Bronchial epithelial cell (primary cell): ENCODE results near the gene TRIP12. TPM values are rescaled to one million over a fixed set of nuclear protein-coding genes. Genes with fewer than 3 reads are reported as not detected.
"Not testable (repeated sequence)": the region's sequence is repeated elsewhere in the genome, so short reads cannot be mapped to it uniquely, and the experiment has no call there.

ENCODE experiments used
- DNase-seq: peaks from one replicate; pipeline ENCODE4 v3.0.0-alpha.2; 2010; ENCODE audit warnings: low read depth
- FAIRE-seq: peaks from 2 replicates; lab custom pipeline; 2011; peaks lifted over from hg19 to GRCh38; lab: Jason Lieb, UNC
- H3K27me3 ChIP-seq: 2 replicates; pipeline ENCODE4 v1.5.1; 2011; ENCODE audit warnings: low read length; ENCODE audit not compliant: control insufficient read depth, insufficient read depth
- H3K36me3 ChIP-seq: 2 replicates; pipeline ENCODE4 v1.5.1; 2011; ENCODE audit warnings: low read length; ENCODE audit not compliant: control insufficient read depth, insufficient read depth
- H3K4me3 ChIP-seq: 2 replicates; pipeline ENCODE4 v1.5.1; 2011; ENCODE audit warnings: mild to moderate bottlenecking, low read depth, low read length, control low read depth
- total RNA-seq: library from RNA; depleted of rRNA; stranded (reverse); fragments of >200 nt; gene quantifications from 2 replicates; pipeline ENCODE4 v1.2.1, GENCODE V29; 2014
- TF ChIP-seq, protein P1 (sequence below): IDR thresholded peaks from 2 replicates; pipeline ENCODE4 v1.5.1; 2011; ENCODE audit warnings: mild to moderate bottlenecking, moderate library complexity, low read length, control low read depth, inconsistent platforms; ENCODE audit not compliant: insufficient read depth, severe bottlenecking

TRIP12 gene
- total RNA-seq, 1 donor from 2014 or later = 170 TPM

DNA sequence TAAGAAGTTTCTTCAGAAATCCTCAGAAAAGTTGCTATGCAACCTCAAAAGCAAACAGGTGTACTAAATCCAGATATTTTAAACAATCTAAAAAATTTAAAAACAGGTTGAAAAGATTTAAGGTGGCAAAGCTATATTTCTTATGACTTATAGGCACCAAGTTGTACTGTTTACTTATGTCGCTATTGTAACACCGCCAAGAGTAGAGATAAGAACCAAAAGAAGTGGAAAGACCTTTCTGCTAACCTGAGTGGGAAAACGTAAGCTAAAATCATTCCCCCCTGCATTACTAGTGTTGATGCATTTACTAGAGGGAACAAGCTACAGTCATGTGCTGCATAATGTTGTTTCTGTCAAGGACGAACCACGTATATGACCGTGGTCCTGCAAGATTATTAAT lies 83.1 kb downstream of the TRIP12 start:
- FAIRE-seq = no peak
- TF ChIP-seq, protein P1, sequence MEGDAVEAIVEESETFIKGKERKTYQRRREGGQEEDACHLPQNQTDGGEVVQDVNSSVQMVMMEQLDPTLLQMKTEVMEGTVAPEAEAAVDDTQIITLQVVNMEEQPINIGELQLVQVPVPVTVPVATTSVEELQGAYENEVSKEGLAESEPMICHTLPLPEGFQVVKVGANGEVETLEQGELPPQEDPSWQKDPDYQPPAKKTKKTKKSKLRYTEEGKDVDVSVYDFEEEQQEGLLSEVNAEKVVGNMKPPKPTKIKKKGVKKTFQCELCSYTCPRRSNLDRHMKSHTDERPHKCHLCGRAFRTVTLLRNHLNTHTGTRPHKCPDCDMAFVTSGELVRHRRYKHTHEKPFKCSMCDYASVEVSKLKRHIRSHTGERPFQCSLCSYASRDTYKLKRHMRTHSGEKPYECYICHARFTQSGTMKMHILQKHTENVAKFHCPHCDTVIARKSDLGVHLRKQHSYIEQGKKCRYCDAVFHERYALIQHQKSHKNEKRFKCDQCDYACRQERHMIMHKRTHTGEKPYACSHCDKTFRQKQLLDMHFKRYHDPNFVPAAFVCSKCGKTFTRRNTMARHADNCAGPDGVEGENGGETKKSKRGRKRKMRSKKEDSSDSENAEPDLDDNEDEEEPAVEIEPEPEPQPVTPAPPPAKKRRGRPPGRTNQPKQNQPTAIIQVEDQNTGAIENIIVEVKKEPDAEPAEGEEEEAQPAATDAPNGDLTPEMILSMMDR = no peak
- Histone ChIP-seq H3K36me3 (peaks cover 3% of the 10 kb centered on the region), H3K4me3 (no peak overlapping the region), H3K27me3 (no peaks in the 10 kb centered on the region)
- no peak for DNase-seq

DNA sequence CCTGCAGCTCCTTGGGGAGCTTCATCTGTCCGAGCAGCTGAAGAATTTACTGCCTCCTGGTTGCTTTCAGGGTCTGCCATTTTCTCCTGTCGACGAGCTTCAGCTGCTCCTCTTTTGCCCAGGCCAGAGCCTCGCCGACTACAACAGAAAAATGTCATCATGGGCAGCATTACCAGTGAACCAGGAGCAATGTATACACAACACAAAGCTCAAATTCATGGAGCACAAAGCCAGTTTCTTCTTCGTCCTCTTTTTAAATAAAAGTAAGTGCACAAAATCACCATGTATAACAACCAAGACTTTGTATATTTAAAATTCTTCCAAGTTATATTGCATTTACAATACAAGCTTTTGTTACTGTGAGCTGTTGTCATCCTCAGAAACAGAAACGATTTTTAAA lies 85.0 kb downstream of the TRIP12 start:
- Histone ChIP-seq H3K27me3 (no peaks in the 10 kb centered on the region), H3K36me3 (peaks cover 3% of the 10 kb centered on the region), H3K4me3 (no peak overlapping the region)
- TF ChIP-seq, protein P1 = no peak
- DNase-seq (no peak), FAIRE-seq (no peak)

DNA sequence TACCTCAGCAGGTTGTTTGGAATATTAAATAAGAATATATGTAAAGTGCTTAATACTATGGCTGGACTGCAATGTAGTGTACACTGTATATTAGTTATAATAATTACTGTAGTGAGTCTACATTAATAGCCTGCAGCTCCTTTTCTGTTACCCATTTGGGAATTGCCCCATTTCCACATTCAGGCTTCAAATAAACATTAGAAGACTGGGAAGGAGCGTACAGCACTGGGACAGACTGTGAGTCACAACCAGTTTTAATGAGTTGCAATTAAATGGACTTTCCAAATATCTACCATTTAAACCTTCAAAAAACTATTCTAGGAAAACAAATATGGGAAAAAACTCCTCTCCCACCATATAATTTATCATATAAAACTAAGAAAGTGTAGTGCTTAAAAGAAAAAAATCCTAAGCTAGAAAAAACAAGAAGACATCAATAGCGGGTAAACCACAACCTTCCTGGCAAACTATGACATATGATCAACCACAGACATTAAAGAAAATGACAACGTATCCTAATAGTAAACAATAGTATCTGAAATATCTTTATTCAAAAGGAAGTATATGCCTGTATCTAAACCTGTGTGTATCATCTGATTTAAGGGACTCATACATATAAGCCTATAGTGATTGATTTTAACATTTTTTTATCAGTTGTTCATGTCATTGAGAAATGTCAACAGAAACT lies 86.1 kb downstream of the TRIP12 start:
- TF ChIP-seq, protein P1 = no peak
- Histone ChIP-seq H3K4me3 (no peak overlapping the region), H3K36me3 (peaks cover 3% of the 10 kb centered on the region), H3K27me3 (no peaks in the 10 kb centered on the region)
- DNase-seq (no peak), FAIRE-seq (no peak)

DNA sequence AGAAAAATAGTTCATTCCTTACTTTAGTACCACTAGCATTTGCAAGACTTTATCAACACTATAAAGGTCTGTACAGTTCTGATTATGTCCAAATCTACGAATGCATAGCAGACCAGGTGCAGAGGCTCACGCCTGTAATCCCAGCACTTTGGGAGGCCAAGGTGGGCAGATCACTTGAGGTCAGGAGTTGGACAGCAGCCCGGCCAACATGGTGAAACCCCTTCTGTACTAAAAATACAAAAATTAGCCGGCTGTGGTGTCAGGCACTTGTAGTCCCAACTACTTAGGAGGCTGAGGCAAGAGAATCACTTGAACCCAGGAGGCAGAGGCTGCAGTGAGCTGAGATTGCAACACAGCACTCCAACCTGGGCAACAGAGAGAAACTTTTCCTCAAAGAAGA lies 87.4 kb downstream of the TRIP12 start:
- not testable (repeated sequence) for FAIRE-seq, H3K36me3 ChIP-seq, DNase-seq, H3K27me3 ChIP-seq, H3K4me3 ChIP-seq

DNA sequence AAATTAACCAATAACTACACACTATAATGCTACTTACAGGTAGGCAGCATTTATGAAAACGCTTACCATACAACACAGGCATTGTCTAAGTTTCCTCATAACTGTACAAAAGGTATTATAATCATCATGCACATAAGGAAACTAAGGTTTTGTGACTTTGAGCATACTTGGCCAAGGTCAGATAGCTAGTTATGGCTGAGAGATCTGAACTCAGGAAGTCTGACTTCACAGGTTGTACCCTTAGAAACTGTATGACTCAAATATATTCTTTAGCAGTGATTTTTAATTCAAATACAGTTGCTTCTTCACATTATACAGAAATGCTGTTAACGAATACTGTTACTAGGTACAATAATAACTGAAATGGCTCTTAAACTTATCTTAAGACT lies 89.3 kb downstream of the TRIP12 start:
- H3K27me3 ChIP-seq = no peaks in the 10 kb centered on the region
- TF ChIP-seq, protein P1 = no peak
- DNase-seq (no peak), FAIRE-seq (no peak)
- peaks cover 5% of the 10 kb centered on the region for H3K36me3 ChIP-seq
- H3K4me3 ChIP-seq = no peak overlapping the region

DNA sequence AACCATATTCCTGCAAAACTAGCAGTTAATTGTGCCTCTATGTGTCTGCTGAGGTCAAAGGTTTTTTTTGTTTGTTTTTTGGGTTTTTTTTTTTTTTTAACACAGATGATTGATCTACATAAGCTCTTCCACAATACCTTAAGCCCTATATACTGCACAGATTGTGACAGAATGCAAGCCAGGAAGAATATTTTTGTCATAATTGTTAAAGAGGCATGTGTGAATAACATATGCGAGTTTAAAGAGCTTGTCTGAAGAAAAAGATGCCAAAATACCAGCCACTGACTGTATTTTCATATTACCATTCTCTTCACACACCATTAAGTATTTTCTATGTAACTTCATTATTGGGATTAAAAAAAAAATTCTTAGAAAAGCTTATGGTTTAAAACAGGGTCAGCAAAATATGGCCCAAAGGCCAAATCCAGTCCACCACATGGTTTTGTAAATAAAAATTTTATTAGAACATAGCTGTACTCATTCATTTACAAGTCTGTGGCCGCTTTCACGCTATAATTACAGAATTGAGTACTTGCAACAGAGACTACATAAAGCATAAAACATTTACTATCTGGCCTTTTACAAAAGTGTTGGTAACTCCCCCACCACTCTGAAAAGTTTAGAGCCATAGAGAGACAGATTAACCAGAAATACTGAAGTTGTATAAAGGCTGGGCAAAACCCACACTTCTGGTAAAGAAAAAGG lies 89.9 kb downstream of the TRIP12 start:
- TF ChIP-seq, protein P1 = no peak
- H3K27me3 ChIP-seq = no peaks in the 10 kb centered on the region
- no peak overlapping the region for H3K4me3 ChIP-seq
- peaks cover 5% of the 10 kb centered on the region for H3K36me3 ChIP-seq
- FAIRE-seq (no peak), DNase-seq (no peak)
